Activated CD8-positive, alpha-beta memory T cell treated with anti-CD3 and anti-CD28 coated beads, Interleukin-2, amount 50 U/mL, for 4 hours (primary cell): ENCODE results near the gene MDN1.
"Not testable (repeated sequence)": the region's sequence is repeated elsewhere in the genome, so short reads cannot be mapped to it uniquely, and the experiment has no call there.

Source experiments
- DNase-seq: peaks from one replicate; pipeline ENCODE4 v3.0.0-alpha.2; 2020

The MDN1 gene

GRCh38 chr6:89768324-89768723 is 51.3 kb downstream of the MDN1 start:
- DNase-seq = no peak

DNA sequence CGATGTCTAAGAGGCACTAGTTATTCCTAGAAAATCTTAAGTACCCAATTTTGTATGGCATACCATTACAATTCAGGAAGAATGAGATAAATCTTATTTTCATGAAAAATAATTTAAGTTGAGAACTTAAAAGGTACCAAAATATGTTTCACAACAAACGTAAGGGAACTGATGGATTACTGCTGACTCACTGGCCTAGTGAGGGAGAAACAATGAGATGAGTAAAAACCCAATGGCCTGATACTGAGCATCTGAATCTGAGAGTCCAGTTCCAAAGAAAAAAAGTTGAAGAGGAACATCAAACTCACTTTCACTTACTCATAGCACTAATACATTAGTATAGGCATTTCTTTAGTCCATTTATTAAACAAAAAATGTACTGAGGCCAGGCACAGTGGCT is 56.0 kb downstream of the MDN1 start:
- no peak for DNase-seq

DNA sequence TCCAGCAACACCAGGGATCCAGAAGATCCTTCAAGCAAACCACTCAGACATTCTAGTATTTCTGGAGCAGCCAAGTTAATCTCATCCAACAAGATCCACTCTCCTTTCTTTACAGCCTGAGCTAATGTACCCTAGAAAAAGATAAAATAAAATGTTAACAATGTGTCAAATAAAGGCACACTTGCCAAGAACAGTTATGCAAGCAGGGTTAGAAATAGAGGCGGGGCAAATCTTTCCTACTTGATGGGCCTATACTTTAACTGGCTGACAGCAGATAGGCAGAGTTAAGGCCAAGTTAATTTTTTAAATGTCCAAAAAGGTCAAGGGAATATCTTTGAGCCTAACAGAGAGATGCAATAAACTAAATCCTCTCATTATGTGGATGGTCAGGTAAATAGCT is 60.8 kb downstream of the MDN1 start:
- no peak for DNase-seq

GRCh38 chr6:89750338-89750737 is 69.3 kb downstream of the MDN1 start:
- DNase-seq = no peak

GRCh38 chr6:89749918-89750317 is 69.7 kb downstream of the MDN1 start:
- DNase-seq = no peak

DNA sequence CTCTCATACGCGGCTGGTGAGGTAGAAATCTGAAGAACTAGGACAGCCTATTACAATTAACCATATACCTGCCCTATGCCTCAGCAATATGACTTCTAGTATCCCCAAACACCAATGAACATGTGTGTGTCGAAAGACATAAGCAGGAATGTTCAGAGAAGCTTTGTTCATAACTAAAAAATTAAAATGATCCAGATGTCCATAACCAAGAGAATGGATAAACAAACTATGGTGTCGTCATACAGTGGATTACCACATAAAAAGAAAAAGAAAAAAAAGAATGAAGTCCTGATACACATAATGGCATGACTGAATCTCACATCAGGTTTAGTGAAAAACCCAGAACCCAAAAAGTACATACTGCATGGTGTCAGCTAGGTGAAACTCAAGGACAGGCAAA is 73.9 kb downstream of the MDN1 start:
- DNase-seq = no peak

- no peak for DNase-seq
Measured at GRCh38 chr6:89745096-89745495, 74.5 kb downstream of the MDN1 start.

GRCh38 chr6:89736893-89737292 is 82.7 kb downstream of the MDN1 start:
- DNase-seq = no peak

DNA sequence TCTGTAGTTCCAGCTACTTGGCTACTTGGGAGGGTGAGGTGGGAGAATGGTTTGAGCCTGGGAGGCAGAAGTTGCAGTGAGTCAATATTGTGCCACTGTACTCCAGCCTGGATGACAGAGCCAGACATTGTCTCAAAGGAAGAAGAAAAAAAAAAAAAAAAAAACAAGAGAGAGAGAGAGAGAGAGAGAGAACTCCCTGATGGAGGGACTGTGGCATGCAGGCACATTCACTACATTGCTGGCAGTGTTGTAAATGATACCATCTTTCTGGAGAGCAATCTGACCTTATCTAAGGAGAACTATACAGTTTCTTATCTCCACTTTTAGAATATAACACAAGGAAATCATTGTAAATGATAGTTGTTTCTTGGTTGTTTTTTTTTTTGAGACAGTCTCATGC is 85.1 kb downstream of the MDN1 start:
- DNase-seq = no peak

GRCh38 chr6:89731924-89732567 is 87.5 kb downstream of the MDN1 start:
- DNase-seq = no peak

DNA sequence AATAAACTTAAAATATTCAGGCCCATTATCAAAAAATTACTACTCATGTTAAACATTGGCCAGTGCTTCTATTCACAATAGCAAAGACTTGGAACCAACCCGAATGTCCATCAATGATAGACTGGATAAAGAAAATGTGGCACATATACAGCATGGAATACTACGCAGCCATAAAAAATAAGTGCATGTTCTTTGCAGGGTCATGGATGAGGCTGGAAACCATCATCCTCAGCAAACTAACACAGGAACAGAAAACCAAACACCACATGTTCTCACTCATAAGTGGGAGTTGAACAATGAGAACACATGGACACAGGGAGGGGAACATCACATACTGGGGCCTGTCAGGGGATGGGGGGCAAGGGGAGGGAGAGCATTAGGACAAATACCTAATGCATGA is 88.3 kb downstream of the MDN1 start:
- DNase-seq = not testable (repeated sequence)

GRCh38 chr6:89729818-89730217 is 89.8 kb downstream of the MDN1 start:
- DNase-seq = no peak

- DNase-seq = no peak
Measured at GRCh38 chr6:89727501-89727900, 92.1 kb downstream of the MDN1 start.

- no peak for DNase-seq
Measured at GRCh38 chr6:89724981-89725380, 94.6 kb downstream of the MDN1 start.

DNA sequence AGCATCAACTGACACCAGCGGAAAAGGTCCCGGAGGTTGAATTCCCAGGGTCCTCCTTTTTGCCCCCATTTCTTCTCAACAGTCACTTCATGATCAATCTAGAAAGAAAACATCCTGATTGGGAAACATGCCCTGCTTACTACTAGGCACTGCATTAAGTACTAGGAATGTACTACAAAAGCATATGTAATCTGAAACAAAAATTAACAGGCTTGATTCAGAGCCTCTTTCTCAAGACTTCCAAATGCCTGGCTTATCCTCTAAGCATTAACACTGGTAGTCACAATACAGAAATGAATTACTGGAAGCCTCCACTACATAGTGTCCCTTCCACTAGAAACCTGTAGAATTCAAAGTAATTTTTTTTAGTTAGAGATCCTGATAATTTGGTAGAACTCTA is 96.5 kb downstream of the MDN1 start:
- no peak for DNase-seq

DNA sequence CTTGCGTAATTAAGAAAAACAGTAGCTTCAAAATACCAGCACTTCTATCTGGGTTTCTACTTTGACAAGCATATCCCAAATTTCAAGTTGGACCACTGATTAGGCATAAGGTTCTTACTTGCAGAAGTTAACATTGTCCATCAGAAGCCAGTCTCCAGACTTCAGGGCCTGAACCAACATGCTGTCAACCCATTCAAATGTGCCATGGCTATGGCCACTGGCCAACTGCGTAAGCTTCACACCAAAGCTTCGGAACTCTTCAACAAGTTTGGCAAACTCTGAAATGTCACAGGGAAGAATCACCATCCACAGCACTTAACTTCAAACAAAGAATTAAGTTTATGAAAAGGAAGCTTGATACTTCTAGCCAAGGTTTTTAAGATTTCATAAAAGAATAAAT is 103.1 kb downstream of the MDN1 start:
- no peak for DNase-seq

DNA sequence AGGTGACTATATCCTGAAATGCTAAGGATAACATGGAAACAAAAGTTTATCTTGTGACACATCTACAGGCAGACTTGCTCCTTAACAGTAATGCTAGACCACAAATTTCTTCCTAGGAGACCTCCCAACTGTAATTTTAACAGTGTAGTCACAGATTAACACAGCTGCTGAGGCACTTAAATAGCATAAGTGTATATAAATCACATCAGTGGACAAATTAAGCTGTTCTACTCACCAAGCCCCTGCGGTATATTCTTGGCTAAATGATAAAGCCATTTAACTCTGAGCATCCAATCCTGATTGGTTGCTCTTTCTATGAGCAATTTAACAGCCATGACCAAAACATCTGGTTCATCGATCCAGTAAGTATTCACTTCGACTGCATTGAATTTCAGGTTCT is 107.8 kb downstream of the MDN1 start:
- DNase-seq = no peak

- DNase-seq = no peak
Measured at GRCh38 chr6:89708316-89708715, 111.3 kb downstream of the MDN1 start.

- no peak for DNase-seq
Measured at GRCh38 chr6:89707766-89708165, 111.8 kb downstream of the MDN1 start.

- no peak for DNase-seq
Measured at GRCh38 chr6:89706121-89706520, 113.5 kb downstream of the MDN1 start.

- DNase-seq = no peak
Measured at GRCh38 chr6:89703292-89703691, 116.3 kb downstream of the MDN1 start.

GRCh38 chr6:89702349-89702748 is 117.2 kb downstream of the MDN1 start:
- DNase-seq = no peak

- DNase-seq = no peak
Measured at GRCh38 chr6:89695667-89696066, 123.9 kb downstream of the MDN1 start.

- no peak for DNase-seq
Measured at GRCh38 chr6:89694428-89694827, 125.2 kb downstream of the MDN1 start.

DNA sequence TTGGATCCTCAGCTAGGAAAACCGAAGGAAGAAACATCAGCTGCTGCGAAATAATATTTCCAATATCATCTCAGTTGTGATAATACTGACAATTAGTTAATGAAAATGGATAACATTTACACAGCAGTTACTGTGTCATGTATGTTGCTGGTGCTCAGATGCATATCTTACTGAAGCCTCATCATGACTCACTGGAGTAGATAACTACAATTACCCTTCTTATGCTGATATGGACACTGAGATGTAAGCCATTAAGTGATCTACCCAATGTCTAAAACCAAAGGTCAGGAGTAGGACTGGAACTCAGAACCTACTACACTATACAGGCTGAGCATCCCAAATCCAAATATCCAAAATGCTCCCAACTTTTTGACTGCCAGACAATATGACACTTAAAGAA is 126.4 kb downstream of the MDN1 start:
- DNase-seq = no peak

GRCh38 chr6:89692256-89692655 is 127.3 kb downstream of the MDN1 start:
- DNase-seq = no peak
